ENCODE data around the gene PIK3AP1. TPM values are rescaled to one million over a fixed set of nuclear protein-coding genes. Genes with fewer than 3 reads are reported as not detected.

Gene PIK3AP1
- total and polyA plus RNA-seq, 10 of the 15 experiments (the other 5 are each of a cell fraction or from before 2014, with no cell fraction given): 26.2 to 306 (median 119) TPM

DNA sequence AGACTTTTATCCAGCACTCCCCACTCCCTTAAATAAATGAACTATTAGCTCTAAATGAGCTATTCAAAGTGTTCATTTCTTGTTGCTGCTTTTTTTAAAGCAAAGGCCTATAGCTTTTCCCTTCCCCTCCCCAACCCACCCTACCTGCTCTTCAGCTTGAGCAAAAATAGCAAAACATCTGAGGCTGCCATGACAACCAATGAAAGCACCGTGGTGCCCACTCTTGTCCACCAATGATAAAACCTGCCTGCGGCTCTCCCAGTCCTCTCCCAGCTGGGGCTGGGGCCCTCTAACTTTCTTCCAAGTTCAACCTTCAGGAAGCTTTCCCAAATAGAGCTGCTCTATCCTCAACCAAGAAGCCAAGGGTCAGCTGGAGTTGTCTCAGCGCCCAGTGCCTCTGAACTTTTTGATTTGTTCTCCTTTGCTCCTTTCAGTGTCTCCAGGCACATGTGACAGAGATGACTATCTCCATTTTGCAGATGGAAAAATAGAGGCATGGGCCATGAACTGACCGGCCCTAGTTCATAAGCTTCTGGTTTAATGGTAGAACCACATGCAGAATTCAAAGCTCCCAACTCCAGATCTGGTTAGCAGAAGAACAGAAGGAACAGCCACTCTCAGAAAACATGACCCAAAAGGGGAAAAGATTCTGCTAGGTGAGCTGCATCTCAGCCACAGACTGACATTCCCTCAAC lies 47.7 kb downstream of the PIK3AP1 start:
- H3K79me2 ChIP-seq (ENCODE audit: control insufficient read depth, insufficient read depth, low read length): peaks cover 89% of the 10 kb centered on the region

More for the DNA sequence above, 47.7 kb downstream of the PIK3AP1 start:
- in situ Hi-C loops (cut with MboI) (no loop called here), intact Hi-C loops (cut with micrococcal nuclease; ENCODE audit: unreplicated experiment) (no loop called here)
- H3K27me3 ChIP-seq (replicated peaks in 1 of 2; ENCODE audit: control insufficient read depth in 2 of 2, insufficient read depth in 2 of 2, low read length in 1 of 2): no peaks in the 10 kb centered on the region
- DNase-seq (ENCODE audit: low read depth, low spot score): no peak
- no TSS peak for BruUV-seq (replicated peaks)
- POLR2A ChIA-PET: interaction anchor here (0.5 to 7.8 kb wide), 12 partner anchors 8 to 917 kb away, joined by 3 to 57 read pairs (median 4); no protein-coding TSS in a partner anchor
- peak overlapping the region; percentile 40 for H3K27ac ChIP-seq (ENCODE audit: control insufficient read depth, insufficient read depth)
- CTCF ChIA-PET: interaction anchor here (0.7 to 3.4 kb wide), 14 partner anchors 9 to 84 kb away, joined by 3 to 15 read pairs (median 4); no protein-coding TSS in a partner anchor
- WGBS (ENCODE audit: insufficient coverage, insufficient replicate concordance, low lambda C conversion rate, missing lambda C conversion rate): 51% methylated on average over 4 of the region's 4 CpGs
- no peak overlapping the region for H3K9ac ChIP-seq (ENCODE audit: control insufficient read depth, insufficient read depth, low read length)
- no peak for ATAC-seq
- peak overlapping the region; percentile 82 for H3K4me2 ChIP-seq (ENCODE audit: control insufficient read depth, insufficient read depth)
- H4K20me1 ChIP-seq (ENCODE audit: control insufficient read depth, insufficient read depth): peaks cover 3% of the 10 kb centered on the region; the same call in 1 of the 2 replicates
- H3K36me3 ChIP-seq (ENCODE audit: control insufficient read depth in 2 of 2, insufficient read depth in 2 of 2, low read length in 1 of 2): peaks cover 2 to 24% of the 10 kb centered on the region in 2 experiments
- H3K4me3 ChIP-seq: peak overlapping the region; percentile 54; the same call in 1 of the 2 replicates
- no peak for FAIRE-seq
- H3K9me3 ChIP-seq (replicated peaks; ENCODE audit: control insufficient read depth, insufficient read depth, low read length): no peaks in the 10 kb centered on the region
- RAD21 ChIA-PET (ENCODE audit: unreplicated experiment): interaction anchor here (0.8 to 4.6 kb wide), 9 partner anchors 8 to 44 kb away, joined by 3 to 25 read pairs (median 4); no protein-coding TSS in a partner anchor
- H2AFZ ChIP-seq (ENCODE audit: control insufficient read depth, low read depth, low read length): no peak overlapping the region
- no peak for TF ChIP-seq PBX3 (IDR thresholded peaks at IDR 0.05; ENCODE audit: insufficient replicate concordance, low read depth, low read length)
- TF ChIP-seq, protein P1, sequence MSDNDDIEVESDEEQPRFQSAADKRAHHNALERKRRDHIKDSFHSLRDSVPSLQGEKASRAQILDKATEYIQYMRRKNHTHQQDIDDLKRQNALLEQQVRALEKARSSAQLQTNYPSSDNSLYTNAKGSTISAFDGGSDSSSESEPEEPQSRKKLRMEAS (IDR thresholded peaks at IDR 0.05; ENCODE audit: low read depth, low read length): no peak
- TF ChIP-seq MEF2B (IDR thresholded peaks at IDR 0.05; ENCODE audit: partially characterized antibody, poor library complexity, severe bottlenecking): no peak
- H3K4me1 ChIP-seq (ENCODE audit: control insufficient read depth, insufficient read depth, low read length): peaks cover 83% of the 10 kb centered on the region
- SMC1A ChIA-PET (ENCODE audit: uncharacterized antibody, unreplicated experiment): interaction anchor here (0.7 to 7.4 kb wide), 23 partner anchors 9 to 151 kb away, joined by 3 to 44 read pairs (median 4); partner anchors contain the start of gene PIK3AP1

Data from GM12878 (cell line).